ENCODE data around the gene TSPAN15.
A peak's percentile ranks its signal among the peaks of the same experiment; 100 is the strongest.

The TSPAN15 gene

GRCh38 chr10:69451209-69451783 is at the start of gene TSPAN15:
TSPAN15 (plus strand) TSS chr10:69451465; CDS start chr10:69451595, 130 bp downstream.
- DNase-seq (ENCODE audit: low read depth in 2 of 2): peak; percentile 60 to 66

- DNase-seq (ENCODE audit: low read depth in 2 of 2): no peak
Observed at GRCh38 chr10:69402386-69402785, 48.9 kb upstream of the TSPAN15 start.

- no peak for DNase-seq (ENCODE audit: low read depth in 2 of 2)
Observed at GRCh38 chr10:69403066-69403465, 48.2 kb upstream of the TSPAN15 start.

GRCh38 chr10:69403519-69403918 is 47.7 kb upstream of the TSPAN15 start:
- DNase-seq (ENCODE audit: low read depth in 2 of 2): no peak

- no peak for DNase-seq (ENCODE audit: low read depth in 2 of 2)
Observed at GRCh38 chr10:69404786-69405185, 46.5 kb upstream of the TSPAN15 start.

- no peak for DNase-seq (ENCODE audit: low read depth in 2 of 2)
Observed at GRCh38 chr10:69405221-69405620, 46.0 kb upstream of the TSPAN15 start.

- no peak for DNase-seq (ENCODE audit: low read depth in 2 of 2)
Observed at GRCh38 chr10:69406302-69406811, 44.9 kb upstream of the TSPAN15 start.

- DNase-seq (ENCODE audit: low read depth in 2 of 2): no peak
Observed at GRCh38 chr10:69406816-69407580, 44.3 kb upstream of the TSPAN15 start.

- no peak for DNase-seq (ENCODE audit: low read depth in 2 of 2)
Observed at GRCh38 chr10:69407621-69408301, 43.5 kb upstream of the TSPAN15 start.

GRCh38 chr10:69408318-69409175 is 42.7 kb upstream of the TSPAN15 start:
- DNase-seq (ENCODE audit: low read depth in 2 of 2): peak; percentile 82 to 91

GRCh38 chr10:69409176-69409495 is 42.1 kb upstream of the TSPAN15 start:
- DNase-seq (ENCODE audit: low read depth in 2 of 2): no peak

- DNase-seq (ENCODE audit: low read depth in 2 of 2): no peak
Observed at GRCh38 chr10:69409968-69410367, 41.3 kb upstream of the TSPAN15 start.

- DNase-seq (ENCODE audit: low read depth in 2 of 2): no peak
Observed at GRCh38 chr10:69410487-69410886, 40.8 kb upstream of the TSPAN15 start.

- no peak for DNase-seq (ENCODE audit: low read depth in 2 of 2)
Observed at GRCh38 chr10:69411476-69411875, 39.8 kb upstream of the TSPAN15 start.

- no peak for DNase-seq (ENCODE audit: low read depth in 2 of 2)
Observed at GRCh38 chr10:69412232-69412790, 39.0 kb upstream of the TSPAN15 start.

- peak in 1 of 2 donors; percentile 19 for DNase-seq (ENCODE audit: low read depth in 2 of 2)
Observed at GRCh38 chr10:69413221-69413865, 37.9 kb upstream of the TSPAN15 start.

- DNase-seq (ENCODE audit: low read depth in 2 of 2): no peak
Observed at GRCh38 chr10:69414036-69415018, 36.9 kb upstream of the TSPAN15 start.

GRCh38 chr10:69415049-69415448 is 36.2 kb upstream of the TSPAN15 start:
- DNase-seq (ENCODE audit: low read depth in 2 of 2): no peak

- no peak for DNase-seq (ENCODE audit: low read depth in 2 of 2)
Observed at GRCh38 chr10:69415951-69416350, 35.3 kb upstream of the TSPAN15 start.

GRCh38 chr10:69416695-69417094 is 34.6 kb upstream of the TSPAN15 start, which contains the start of gene TACR2:
TACR2 (minus strand) TSS chr10:69416918; CDS start chr10:69416323, 595 bp downstream.
- DNase-seq (ENCODE audit: low read depth in 2 of 2): no peak

All from stimulated activated CD8-positive, alpha-beta memory T cell treated with anti-CD3 and anti-CD28 coated beads, Interleukin-2, amount 100 ng/mL, for 48 hours (primary cell).